Caki2 (cell line): Measurements from ENCODE around the gene NRBF2. TPM values are rescaled to one million over a fixed set of nuclear protein-coding genes. Genes with fewer than 3 reads are reported as not detected.

Experiments used
- DNase-seq: peaks from one replicate; pipeline ENCODE4 v3.0.0-alpha.2; 2015; ENCODE audit warnings: low read depth
- in situ Hi-C: cut with HindIII; loops from 2 replicates; pipeline ENCODE4 v1.10.0; 2016; ENCODE audit warnings: low sequenced_read_pairs, low pct_unique_long_range_greater_than_20kb, mixed read lengths
- total RNA-seq: library from RNA; depleted of rRNA; stranded (reverse); fragments of >200 nt; shearing (Covaris generic); gene quantifications from 2 replicates; pipeline ENCODE4 v1.2.3, GENCODE V29; 2014; ENCODE audit warnings: low replicate concordance

The NRBF2 gene
- total RNA-seq, 1 experiment from 2014 or later = 36.5 TPM

DNA sequence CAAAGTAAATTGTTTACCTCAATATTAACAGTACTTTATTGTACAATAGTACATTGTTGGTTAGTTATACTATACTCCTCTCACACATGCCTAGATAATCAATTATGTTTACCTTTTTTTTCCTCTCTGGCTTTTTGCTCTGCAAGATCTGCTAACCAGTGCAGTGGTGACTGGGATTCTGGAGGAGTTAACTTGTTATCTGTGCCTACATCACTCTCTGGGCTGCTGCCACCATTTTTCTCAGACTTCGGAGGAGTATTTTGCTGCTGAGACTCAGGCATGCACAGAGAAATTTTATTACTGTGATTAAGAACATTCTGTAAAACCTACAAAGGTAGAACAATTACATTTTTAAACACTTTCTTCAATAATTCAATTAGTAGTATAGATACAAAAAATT is 59.7 kb downstream of the NRBF2 start:
- in situ Hi-C loops = no loop called here
- DNase-seq = no peak

GRCh38 chr10:63197344-63198092 is 64.4 kb downstream of the NRBF2 start:
- in situ Hi-C loops = no loop called here
- DNase-seq = no peak

DNA sequence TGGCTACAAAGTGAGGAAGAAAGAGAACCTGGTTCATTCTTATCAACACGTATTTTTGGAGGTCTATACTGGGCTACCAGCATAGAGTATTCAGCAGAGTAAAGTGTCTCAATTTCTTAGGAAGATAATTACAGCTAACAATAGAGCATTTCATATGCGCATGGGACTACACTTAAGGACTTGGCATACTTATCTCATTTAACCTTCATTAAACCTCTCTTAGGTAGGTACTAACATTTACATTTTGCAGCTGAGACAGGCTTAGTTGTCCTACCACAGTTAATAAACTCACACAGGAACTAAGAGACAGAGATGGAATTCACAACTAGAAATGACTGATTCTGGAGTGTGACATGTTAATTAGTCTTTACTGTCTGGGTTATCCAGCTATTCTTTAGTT is 66.6 kb downstream of the NRBF2 start:
- in situ Hi-C loops = no loop called here

DNA sequence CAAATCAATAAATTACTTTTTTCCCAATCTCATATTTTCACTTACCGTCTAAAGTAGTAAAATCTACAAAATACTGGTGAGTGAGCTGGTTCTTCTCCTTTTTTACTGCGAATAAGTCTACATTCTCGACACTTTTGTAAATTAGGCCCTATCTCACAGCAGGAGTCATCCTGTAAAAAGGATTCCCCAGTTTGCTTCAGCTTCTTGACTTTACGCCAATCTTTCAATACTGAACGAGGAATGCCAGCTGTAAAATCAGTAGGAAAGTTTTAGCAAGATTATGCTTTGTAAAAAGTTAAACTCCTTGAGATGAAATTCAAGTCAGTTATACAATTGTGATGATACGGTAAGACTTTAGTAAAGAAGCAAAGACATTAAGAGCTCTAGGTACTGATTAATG is 67.3 kb downstream of the NRBF2 start:
- in situ Hi-C loops = no loop called here
- no peak for DNase-seq

More for the DNA sequence above, 66.6 kb downstream of the NRBF2 start:
- no peak for DNase-seq

DNA sequence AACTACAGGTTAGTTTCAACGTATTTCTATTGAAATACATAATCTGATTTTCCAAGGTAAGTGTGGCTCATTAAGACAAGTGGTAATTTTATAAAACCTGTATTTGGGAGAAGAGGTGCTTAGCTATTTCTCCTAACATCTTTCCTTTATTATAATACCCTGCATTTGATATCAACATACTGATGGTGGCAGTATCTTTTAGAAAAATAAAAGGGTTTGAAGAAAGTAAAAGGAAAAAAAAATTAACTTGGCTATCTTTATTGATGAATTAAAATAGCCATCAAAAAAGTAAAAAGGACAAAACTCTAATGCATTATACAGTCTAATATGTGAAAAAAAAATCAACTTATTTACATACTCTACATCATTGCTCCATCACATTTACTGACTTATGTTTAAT is 68.0 kb downstream of the NRBF2 start:
- in situ Hi-C loops = no loop called here
- no peak for DNase-seq
